Prostate gland (tissue), 2 donors: Measurements from ENCODE around the gene CELF4. TPM values are rescaled to one million over a fixed set of nuclear protein-coding genes. Genes with fewer than 3 reads are reported as not detected.

Experiments used
- DNase-seq: peaks from one replicate; pipeline ENCODE4 v3.0.0-alpha.2; 2019; ENCODE audit warnings: low spot score
- H3K27ac ChIP-seq, 2 donors: fragments of 200-600 bp; sonication (generic); 2 replicates each; pipeline ENCODE4 v1.5.1; 2017 to 2019
- H3K27me3 ChIP-seq: fragments of 200-600 bp; sonication (generic); replicated peaks from 2 replicates; pipeline ENCODE4 v1.5.1; 2019; ENCODE audit not compliant: insufficient read depth
- H3K36me3 ChIP-seq, 2 donors: fragments of 200-600 bp; sonication (generic); 1 replicate in 1 of 2; 2 replicates in 1 of 2; pipeline versions ENCODE4 v1.5.1 to v1.8.1; 2017 to 2019
- H3K4me1 ChIP-seq: fragments of 200-600 bp; sonication (generic); replicated peaks from 2 replicates; pipeline ENCODE4 v1.5.1; 2019
- H3K4me3 ChIP-seq, 2 donors: fragments of 200-600 bp; sonication (generic); 2 replicates each; pipeline ENCODE4 v1.5.1; 2017 to 2019
- H3K9me3 ChIP-seq: fragments of 200-600 bp; sonication (generic); 2 replicates; pipeline ENCODE4 v1.5.1; 2017
- CTCF ChIP-seq, 4 experiments: fragments of 200-600 bp in 2 of 4; fragments of 450-650 bp in 2 of 4; sonication (generic) in 2 of 4; IDR thresholded peaks; 1 replicate in 3 of 4; 2 replicates in 1 of 4; pipeline ENCODE4 v1.5.1; 2016 to 2019; ENCODE audit warnings: antibody characterized with exemption in 4 of 4, mild to moderate bottlenecking in 2 of 4, moderate library complexity in 2 of 4
- POLR2A ChIP-seq: fragments of 450-650 bp; IDR thresholded peaks from one replicate; pipeline ENCODE4 v1.6.1; 2016; ENCODE audit warnings: antibody characterized with exemption, mild to moderate bottlenecking
- POLR2AphosphoS5 ChIP-seq: sonication (generic); formaldehyde crosslinking; IDR thresholded peaks from one replicate; pipeline ENCODE4 v1.6.1; 2017; ENCODE audit warnings: antibody characterized with exemption
- WGBS: methylation state at CpG from one replicate; pipeline ENCODE4 v1.1.5; 2018; 5-methylcytosine and 5-hydroxymethylcytosine counted together
- intact Hi-C: fragments of 100-400 bp; cut with DNase I; formaldehyde crosslinking; loops from one replicate; pipeline ENCODE4 v1.14.2; 2022
- total RNA-seq, 2 donors: library from RNA; depleted of rRNA; stranded (reverse); fragments of >200 nt; gene quantifications; one replicate each; pipeline ENCODE4 v1.1.0, GENCODE V29; 2016

Gene CELF4
- total RNA-seq, 2 donors from 2014 or later, result 7.8 to 8.5 TPM

GRCh38 chr18:37391156-37391555 lies 174.4 kb downstream of the CELF4 start:
- no peaks in the 10 kb centered on the region for H3K4me1 ChIP-seq
- no peaks in the 10 kb centered on the region for H3K27me3 ChIP-seq
- 74% methylated on average over 3 of the region's 4 CpGs for WGBS
- H3K9me3 ChIP-seq, result no peaks in the 10 kb centered on the region
- H3K36me3 ChIP-seq, result no peaks in the 10 kb centered on the region
- intact Hi-C loops, result no loop called here
- no peak overlapping the region for H3K4me3 ChIP-seq
- TF ChIP-seq POLR2AphosphoS5 (no peak), POLR2A (no peak), CTCF (IDR thresholded peaks at IDR 0.05) (no peak)
- H3K27ac ChIP-seq, result no peak overlapping the region
- DNase-seq, result no peak

DNA sequence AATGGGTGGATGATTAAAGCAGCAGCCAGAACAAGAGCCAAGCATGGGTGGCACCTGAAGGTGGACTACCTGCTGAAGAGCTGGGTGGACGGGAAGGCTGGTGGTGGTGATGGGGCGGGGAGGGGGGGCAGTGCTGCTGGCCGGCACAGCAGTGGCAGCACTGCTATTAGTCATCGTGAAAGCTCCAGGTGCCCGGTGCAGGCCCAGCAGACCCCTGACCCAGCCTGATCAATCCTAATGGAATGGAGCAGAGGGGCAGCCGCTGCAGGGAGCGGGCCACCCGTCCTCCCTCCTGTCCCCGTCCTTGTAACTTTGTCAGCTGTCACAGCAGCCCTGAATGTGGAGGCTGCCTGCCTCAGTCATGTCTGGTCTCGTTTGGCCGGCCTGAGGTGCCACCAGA lies 174.9 kb downstream of the CELF4 start:
- WGBS, result 78% methylated on average over 11 of the region's 11 CpGs
- no peaks in the 10 kb centered on the region for H3K36me3 ChIP-seq
- no peak overlapping the region for H3K4me3 ChIP-seq
- no peaks in the 10 kb centered on the region for H3K4me1 ChIP-seq
- H3K27me3 ChIP-seq, result no peaks in the 10 kb centered on the region
- intact Hi-C loops, result no loop called here
- TF ChIP-seq POLR2A (no peak), CTCF (IDR thresholded peaks at IDR 0.05) (no peak), POLR2AphosphoS5 (no peak)
- no peaks in the 10 kb centered on the region for H3K9me3 ChIP-seq
- DNase-seq, result no peak
- H3K27ac ChIP-seq, result no peak overlapping the region

DNA sequence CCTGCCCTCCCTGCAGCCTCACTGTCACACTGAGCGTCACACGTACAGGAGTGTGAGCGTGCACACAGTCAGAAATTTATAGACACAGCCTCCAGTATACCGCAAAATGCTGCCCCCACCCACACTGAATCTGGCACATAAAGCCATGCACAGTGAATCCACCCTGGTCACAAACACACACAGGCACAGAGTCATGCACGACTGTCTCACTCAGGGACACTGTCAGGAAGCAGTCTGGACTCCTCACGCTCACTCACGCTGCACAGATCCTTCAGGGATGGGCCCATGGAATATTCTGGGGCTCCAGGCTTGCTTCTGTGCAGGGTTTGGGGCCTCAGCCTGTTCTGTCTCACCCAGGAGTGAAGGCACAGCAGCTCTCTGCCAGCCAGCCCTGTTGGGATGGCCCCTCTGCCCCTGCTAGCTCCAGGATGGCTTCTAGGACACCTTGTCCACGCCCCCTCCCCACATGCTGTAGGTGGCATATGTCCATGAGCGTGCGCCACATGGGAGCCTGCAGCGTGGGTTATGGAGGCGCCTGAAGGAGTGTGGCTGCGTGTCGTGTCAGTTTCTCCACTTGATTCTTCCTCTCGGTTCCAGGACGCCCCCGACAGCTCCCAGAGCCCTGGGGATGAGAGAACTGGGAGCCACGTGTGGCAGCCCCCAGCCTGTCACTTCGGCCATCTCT lies 175.8 kb downstream of the CELF4 start:
- TF ChIP-seq POLR2A (no peak), CTCF (IDR thresholded peaks at IDR 0.05) (no peak), POLR2AphosphoS5 (no peak)
- Histone ChIP-seq H3K36me3 (no peaks in the 10 kb centered on the region), H3K4me1 (no peaks in the 10 kb centered on the region), H3K9me3 (no peaks in the 10 kb centered on the region), H3K4me3 (no peak overlapping the region), H3K27me3 (no peaks in the 10 kb centered on the region), H3K27ac (no peak overlapping the region)
- intact Hi-C loops, result loop anchor here (5.0 kb wide), 1 partner anchor 147 kb away; no protein-coding TSS in a partner anchor
- WGBS, result 96% methylated on average over 19 of the region's 19 CpGs
- DNase-seq, result no peak

DNA sequence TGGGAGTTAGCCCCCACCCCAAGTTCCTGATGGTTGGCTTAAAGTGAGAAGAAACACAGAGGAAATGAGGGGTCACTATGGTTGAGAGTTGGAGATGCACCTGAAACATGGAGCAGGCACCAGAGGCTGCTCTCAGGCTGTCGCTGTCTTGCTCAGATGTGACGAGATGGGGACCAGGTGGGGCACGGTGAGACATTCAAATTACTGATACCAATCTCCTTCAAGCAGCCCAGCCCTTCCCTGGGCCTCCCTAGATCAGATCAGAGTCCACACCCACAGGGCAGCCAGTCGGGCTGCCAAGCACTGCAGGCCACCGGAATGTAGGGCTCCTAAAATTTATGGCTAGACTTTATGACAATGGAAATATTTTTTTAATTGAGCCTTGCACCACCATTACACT lies 176.6 kb downstream of the CELF4 start:
- Histone ChIP-seq H3K4me3 (no peak overlapping the region), H3K27ac (no peak overlapping the region), H3K4me1 (no peaks in the 10 kb centered on the region), H3K36me3 (no peaks in the 10 kb centered on the region), H3K27me3 (no peaks in the 10 kb centered on the region), H3K9me3 (no peaks in the 10 kb centered on the region)
- TF ChIP-seq CTCF (IDR thresholded peaks at IDR 0.05), result no peak
- TF ChIP-seq POLR2AphosphoS5, result no peak
- no peak for TF ChIP-seq POLR2A
- intact Hi-C loops, result loop anchor here (5.0 kb wide), 1 partner anchor 148 kb away; no protein-coding TSS in a partner anchor
- 65% methylated on average over 5 of the region's 5 CpGs for WGBS
- no peak for DNase-seq

GRCh38 chr18:37388413-37388812 lies 177.2 kb downstream of the CELF4 start:
- 71% methylated on average over 5 of the region's 5 CpGs for WGBS
- Histone ChIP-seq H3K27me3 (no peaks in the 10 kb centered on the region), H3K27ac (no peak overlapping the region), H3K4me1 (no peaks in the 10 kb centered on the region), H3K9me3 (no peaks in the 10 kb centered on the region), H3K4me3 (no peak overlapping the region), H3K36me3 (no peaks in the 10 kb centered on the region)
- no peak for DNase-seq
- intact Hi-C loops, result loop anchor here (5.0 kb wide), 1 partner anchor 149 kb away; no protein-coding TSS in a partner anchor
- TF ChIP-seq POLR2AphosphoS5 (no peak), CTCF (IDR thresholded peaks at IDR 0.05) (no peak), POLR2A (no peak)
